ENCODE measurements around the gene CDH4. TPM values are rescaled to one million over a fixed set of nuclear protein-coding genes. Genes with fewer than 3 reads are reported as not detected.

CDH4 gene
- total and polyA plus RNA-seq, 2 of the 8 experiments (the other 6 are each of a cell fraction or from before 2014, with no cell fraction given), result 4.3 to 7.9 TPM

- Histone ChIP-seq H2BK5ac (ENCODE audit: low read depth, low read length) (no peak overlapping the region), H3K79me2 (ENCODE audit: control insufficient read depth in 1 of 2, insufficient read depth in 2 of 2, low read length in 2 of 2) (no peaks in the 10 kb centered on the region), H3K4me3 (ENCODE audit: extremely low read depth in 1 of 4, insufficient read depth in 2 of 4, low read depth in 3 of 4, low read length in 4 of 4) (no peak overlapping the region), H3K23ac (ENCODE audit: insufficient read length) (no peak overlapping the region), H4K5ac (ENCODE audit: insufficient read length, low read depth, low read length) (no peak overlapping the region), H4K8ac (ENCODE audit: extremely low read depth, insufficient read depth, low read length) (peak overlapping the region; percentile 3; the same call in 1 of the 2 replicates), H2AFZ (ENCODE audit: low read length) (no peak overlapping the region), H4K91ac (replicated peaks; ENCODE audit: insufficient read length, low read length) (no peak overlapping the region), H3K79me1 (ENCODE audit: low read depth, low read length) (no peaks in the 10 kb centered on the region), H3K4me2 (ENCODE audit: insufficient read depth in 1 of 2, low read depth in 2 of 2, low read length in 2 of 2) (no peak overlapping the region), H2BK12ac (ENCODE audit: low read depth, low read length) (no peak overlapping the region), H3K4me1 (replicated peaks in 1 of 4; ENCODE audit: control insufficient read depth in 3 of 4, insufficient read depth in 4 of 4, low read length in 3 of 4) (peaks cover 0 to 20% (median 9%) of the 10 kb centered on the region in 4 experiments; a peak in 5 of 7 replicates), H2BK20ac (ENCODE audit: low read length) (no peak overlapping the region), H2BK15ac (ENCODE audit: low read length) (no peak overlapping the region), H4K20me1 (replicated peaks in 1 of 2; ENCODE audit: control insufficient read depth in 1 of 2, insufficient read depth in 2 of 2, low read length in 2 of 2) (no peaks in the 10 kb centered on the region), H3K27ac (ENCODE audit: low read depth, low read length) (no peak overlapping the region), H2AK5ac (ENCODE audit: low read depth, low read length) (no peak overlapping the region), H3K36me3 (ENCODE audit: control insufficient read depth in 2 of 4, insufficient read depth in 4 of 4, low read length in 3 of 4) (no peaks in the 10 kb centered on the region), H3K9ac (replicated peaks in 1 of 4; ENCODE audit: extremely low read depth in 1 of 4, low read depth in 3 of 4, low read length in 3 of 4) (no peak overlapping the region), H3K27me3 (replicated peaks in 1 of 4; ENCODE audit: control insufficient read depth in 3 of 4, extremely low read depth in 1 of 4, insufficient read depth in 3 of 4, low read length in 3 of 4) (no peaks in the 10 kb centered on the region), H3K14ac (ENCODE audit: insufficient read length) (no peak overlapping the region), H3K56ac (replicated peaks; ENCODE audit: insufficient read length, low read depth, low read length) (no peak overlapping the region), H3K9me3 (ENCODE audit: insufficient read depth in 2 of 2, low read depth in 1 of 2, low read length in 1 of 2) (no peaks in the 10 kb centered on the region), H3K4ac (replicated peaks; ENCODE audit: insufficient read length, low read depth, low read length) (no peak overlapping the region), H3K18ac (ENCODE audit: extremely low read depth, low read length) (no peak overlapping the region), H2BK120ac (replicated peaks; ENCODE audit: low read depth, low read length) (no peak overlapping the region), H3K23me2 (ENCODE audit: low read depth, low read length) (no peaks in the 10 kb centered on the region)
- DNase-seq (ENCODE audit: low read depth in 1 of 2, low spot score in 2 of 2) (peak in 1 of 2 experiments; percentile 43), FAIRE-seq (no peak)
- 85% methylated on average over 27 of the region's 27 CpGs; no CpG with 5 or more reads in 1 of the 2 experiments for WGBS, 2 experiments (ENCODE audit: extremely low coverage in 1 of 2, insufficient coverage in 1 of 2, insufficient read length in 1 of 2, insufficient replicate concordance in 2 of 2, low coverage in 1 of 2, low lambda C conversion rate in 2 of 2, missing lambda C conversion rate in 1 of 2)
- POLR2A ChIA-PET (ENCODE audit: partially characterized antibody), result no interaction called here
- CTCF ChIA-PET (ENCODE audit: partially characterized antibody), result interaction anchor here (1.0 to 1.3 kb wide), 2 partner anchors 11 to 14 kb away, joined by 3 to 5 read pairs; no protein-coding TSS in a partner anchor
- TF ChIP-seq CEBPB (IDR thresholded peaks at IDR 0.05; ENCODE audit: low read depth, low read length), result no peak
- TF ChIP-seq JUND (IDR thresholded peaks at IDR 0.05; ENCODE audit: low read length), result no peak
- TF ChIP-seq, protein P1, sequence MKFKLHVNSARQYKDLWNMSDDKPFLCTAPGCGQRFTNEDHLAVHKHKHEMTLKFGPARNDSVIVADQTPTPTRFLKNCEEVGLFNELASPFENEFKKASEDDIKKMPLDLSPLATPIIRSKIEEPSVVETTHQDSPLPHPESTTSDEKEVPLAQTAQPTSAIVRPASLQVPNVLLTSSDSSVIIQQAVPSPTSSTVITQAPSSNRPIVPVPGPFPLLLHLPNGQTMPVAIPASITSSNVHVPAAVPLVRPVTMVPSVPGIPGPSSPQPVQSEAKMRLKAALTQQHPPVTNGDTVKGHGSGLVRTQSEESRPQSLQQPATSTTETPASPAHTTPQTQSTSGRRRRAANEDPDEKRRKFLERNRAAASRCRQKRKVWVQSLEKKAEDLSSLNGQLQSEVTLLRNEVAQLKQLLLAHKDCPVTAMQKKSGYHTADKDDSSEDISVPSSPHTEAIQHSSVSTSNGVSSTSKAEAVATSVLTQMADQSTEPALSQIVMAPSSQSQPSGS (IDR thresholded peaks at IDR 0.05; ENCODE audit: low read length), result no peak
- no peak for TF ChIP-seq SP1 (IDR thresholded peaks at IDR 0.05; ENCODE audit: low read depth, low read length)
- TF ChIP-seq SP2 (IDR thresholded peaks at IDR 0.05; ENCODE audit: low read length), result no peak
- TF ChIP-seq POU5F1 (IDR thresholded peaks at IDR 0.05; ENCODE audit: low read depth, low read length), result no peak
- no peak for TF ChIP-seq CBX8 (IDR thresholded peaks at IDR 0.05; ENCODE audit: borderline replicate concordance, low read depth, low read length)
- TF ChIP-seq BCL11A (IDR thresholded peaks at IDR 0.05; ENCODE audit: low read depth in 2 of 2, low read length in 2 of 2), result no peak
- no peak for TF ChIP-seq CTBP2 (IDR thresholded peaks at IDR 0.05; ENCODE audit: borderline replicate concordance, insufficient read depth, insufficient read length, low read length)
These were observed 687.0 kb downstream of the CDH4 start for GRCh38 chr20:61938839-61939690.

Measured in H1 (cell line).